ENCODE results near the gene KRT74. TPM values are rescaled to one million over a fixed set of nuclear protein-coding genes. Genes with fewer than 3 reads are reported as not detected.

Gene KRT74
- total and polyA plus RNA-seq, 10 of the 15 experiments (the other 5 are each of a cell fraction or from before 2014, with no cell fraction given): not detected

DNA sequence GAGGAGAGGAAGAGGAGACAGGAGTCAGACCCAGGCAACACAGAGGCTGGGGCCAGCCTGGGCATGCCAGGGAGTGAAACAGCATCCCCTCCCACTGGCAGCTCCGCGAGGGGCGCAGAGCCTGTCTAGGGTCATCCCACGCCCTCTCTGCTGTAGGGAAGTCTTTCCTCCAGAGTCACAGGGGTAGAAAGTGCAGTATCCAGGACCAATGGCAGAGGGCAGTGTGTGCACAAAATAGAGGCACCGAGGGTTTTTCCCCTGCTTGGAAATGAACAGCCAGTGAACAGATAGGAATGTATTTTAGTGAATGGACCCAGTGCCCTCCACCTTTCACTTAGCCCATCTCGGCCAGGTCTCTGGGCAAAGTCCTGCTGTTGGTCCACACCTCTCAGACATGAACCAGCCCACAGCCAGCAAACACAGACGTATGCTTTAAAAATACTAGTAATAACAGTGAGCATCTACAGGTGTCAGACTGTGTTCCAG is 9.4 kb upstream of the KRT74 start (continued):
- TF ChIP-seq, protein P1, sequence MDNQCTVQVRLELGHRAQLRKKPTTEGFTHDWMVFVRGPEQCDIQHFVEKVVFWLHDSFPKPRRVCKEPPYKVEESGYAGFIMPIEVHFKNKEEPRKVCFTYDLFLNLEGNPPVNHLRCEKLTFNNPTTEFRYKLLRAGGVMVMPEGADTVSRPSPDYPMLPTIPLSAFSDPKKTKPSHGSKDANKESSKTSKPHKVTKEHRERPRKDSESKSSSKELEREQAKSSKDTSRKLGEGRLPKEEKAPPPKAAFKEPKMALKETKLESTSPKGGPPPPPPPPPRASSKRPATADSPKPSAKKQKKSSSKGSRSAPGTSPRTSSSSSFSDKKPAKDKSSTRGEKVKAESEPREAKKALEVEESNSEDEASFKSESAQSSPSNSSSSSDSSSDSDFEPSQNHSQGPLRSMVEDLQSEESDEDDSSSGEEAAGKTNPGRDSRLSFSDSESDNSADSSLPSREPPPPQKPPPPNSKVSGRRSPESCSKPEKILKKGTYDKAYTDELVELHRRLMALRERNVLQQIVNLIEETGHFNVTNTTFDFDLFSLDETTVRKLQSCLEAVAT (IDR thresholded peaks at IDR 0.05): no peak
- TF ChIP-seq KDM1A (IDR thresholded peaks at IDR 0.05; ENCODE audit: borderline replicate concordance) (no peak), IRF4 (IDR thresholded peaks at IDR 0.05; ENCODE audit: low read depth, low read length) (no peak), TBL1XR1 (IDR thresholded peaks at IDR 0.05; ENCODE audit: low read depth, low read length) (no peak), RAD21 (IDR thresholded peaks at IDR 0.05; ENCODE audit: insufficient read depth, low read depth, low read length) (peak; percentile 65), CHD4 (IDR thresholded peaks at IDR 0.05) (no peak), NBN (IDR thresholded peaks at IDR 0.05) (no peak)
- TF ChIP-seq, protein P2, sequence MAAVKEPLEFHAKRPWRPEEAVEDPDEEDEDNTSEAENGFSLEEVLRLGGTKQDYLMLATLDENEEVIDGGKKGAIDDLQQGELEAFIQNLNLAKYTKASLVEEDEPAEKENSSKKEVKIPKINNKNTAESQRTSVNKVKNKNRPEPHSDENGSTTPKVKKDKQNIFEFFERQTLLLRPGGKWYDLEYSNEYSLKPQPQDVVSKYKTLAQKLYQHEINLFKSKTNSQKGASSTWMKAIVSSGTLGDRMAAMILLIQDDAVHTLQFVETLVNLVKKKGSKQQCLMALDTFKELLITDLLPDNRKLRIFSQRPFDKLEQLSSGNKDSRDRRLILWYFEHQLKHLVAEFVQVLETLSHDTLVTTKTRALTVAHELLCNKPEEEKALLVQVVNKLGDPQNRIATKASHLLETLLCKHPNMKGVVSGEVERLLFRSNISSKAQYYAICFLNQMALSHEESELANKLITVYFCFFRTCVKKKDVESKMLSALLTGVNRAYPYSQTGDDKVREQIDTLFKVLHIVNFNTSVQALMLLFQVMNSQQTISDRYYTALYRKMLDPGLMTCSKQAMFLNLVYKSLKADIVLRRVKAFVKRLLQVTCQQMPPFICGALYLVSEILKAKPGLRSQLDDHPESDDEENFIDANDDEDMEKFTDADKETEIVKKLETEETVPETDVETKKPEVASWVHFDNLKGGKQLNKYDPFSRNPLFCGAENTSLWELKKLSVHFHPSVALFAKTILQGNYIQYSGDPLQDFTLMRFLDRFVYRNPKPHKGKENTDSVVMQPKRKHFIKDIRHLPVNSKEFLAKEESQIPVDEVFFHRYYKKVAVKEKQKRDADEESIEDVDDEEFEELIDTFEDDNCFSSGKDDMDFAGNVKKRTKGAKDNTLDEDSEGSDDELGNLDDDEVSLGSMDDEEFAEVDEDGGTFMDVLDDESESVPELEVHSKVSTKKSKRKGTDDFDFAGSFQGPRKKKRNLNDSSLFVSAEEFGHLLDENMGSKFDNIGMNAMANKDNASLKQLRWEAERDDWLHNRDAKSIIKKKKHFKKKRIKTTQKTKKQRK (IDR thresholded peaks at IDR 0.05; ENCODE audit: low read depth, low read length): no peak
- TF ChIP-seq, protein P3, sequence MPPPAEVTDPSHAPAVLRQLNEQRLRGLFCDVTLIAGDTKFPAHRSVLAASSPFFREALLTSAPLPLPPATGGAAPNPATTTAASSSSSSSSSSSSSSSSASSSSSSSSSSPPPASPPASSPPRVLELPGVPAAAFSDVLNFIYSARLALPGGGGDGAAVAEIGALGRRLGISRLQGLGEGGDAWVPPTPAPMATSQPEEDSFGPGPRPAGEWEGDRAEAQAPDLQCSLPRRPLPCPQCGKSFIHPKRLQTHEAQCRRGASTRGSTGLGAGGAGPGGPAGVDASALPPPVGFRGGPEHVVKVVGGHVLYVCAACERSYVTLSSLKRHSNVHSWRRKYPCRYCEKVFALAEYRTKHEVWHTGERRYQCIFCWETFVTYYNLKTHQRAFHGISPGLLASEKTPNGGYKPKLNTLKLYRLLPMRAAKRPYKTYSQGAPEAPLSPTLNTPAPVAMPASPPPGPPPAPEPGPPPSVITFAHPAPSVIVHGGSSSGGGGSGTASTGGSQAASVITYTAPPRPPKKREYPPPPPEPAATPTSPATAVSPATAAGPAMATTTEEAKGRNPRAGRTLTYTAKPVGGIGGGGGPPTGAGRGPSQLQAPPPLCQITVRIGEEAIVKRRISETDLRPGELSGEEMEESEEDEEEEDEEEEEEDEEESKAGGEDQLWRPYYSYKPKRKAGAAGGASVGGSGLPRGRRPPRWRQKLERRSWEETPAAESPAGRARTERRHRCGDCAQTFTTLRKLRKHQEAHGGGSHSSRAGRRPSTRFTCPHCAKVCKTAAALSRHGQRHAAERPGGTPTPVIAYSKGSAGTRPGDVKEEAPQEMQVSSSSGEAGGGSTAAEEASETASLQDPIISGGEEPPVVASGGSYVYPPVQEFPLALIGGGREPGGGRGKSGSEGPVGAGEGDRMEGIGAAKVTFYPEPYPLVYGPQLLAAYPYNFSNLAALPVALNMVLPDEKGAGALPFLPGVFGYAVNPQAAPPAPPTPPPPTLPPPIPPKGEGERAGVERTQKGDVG (CRISPR knock-in tag; IDR thresholded peaks at IDR 0.05): no peak
